ENCODE data around the gene RNASEH2A.
A peak's percentile ranks its signal among the peaks of the same experiment; 100 is the strongest.
"Not testable (repeated sequence)": the region's sequence is repeated elsewhere in the genome, so short reads cannot be mapped to it uniquely, and the experiment has no call there.

Gene RNASEH2A

DNA sequence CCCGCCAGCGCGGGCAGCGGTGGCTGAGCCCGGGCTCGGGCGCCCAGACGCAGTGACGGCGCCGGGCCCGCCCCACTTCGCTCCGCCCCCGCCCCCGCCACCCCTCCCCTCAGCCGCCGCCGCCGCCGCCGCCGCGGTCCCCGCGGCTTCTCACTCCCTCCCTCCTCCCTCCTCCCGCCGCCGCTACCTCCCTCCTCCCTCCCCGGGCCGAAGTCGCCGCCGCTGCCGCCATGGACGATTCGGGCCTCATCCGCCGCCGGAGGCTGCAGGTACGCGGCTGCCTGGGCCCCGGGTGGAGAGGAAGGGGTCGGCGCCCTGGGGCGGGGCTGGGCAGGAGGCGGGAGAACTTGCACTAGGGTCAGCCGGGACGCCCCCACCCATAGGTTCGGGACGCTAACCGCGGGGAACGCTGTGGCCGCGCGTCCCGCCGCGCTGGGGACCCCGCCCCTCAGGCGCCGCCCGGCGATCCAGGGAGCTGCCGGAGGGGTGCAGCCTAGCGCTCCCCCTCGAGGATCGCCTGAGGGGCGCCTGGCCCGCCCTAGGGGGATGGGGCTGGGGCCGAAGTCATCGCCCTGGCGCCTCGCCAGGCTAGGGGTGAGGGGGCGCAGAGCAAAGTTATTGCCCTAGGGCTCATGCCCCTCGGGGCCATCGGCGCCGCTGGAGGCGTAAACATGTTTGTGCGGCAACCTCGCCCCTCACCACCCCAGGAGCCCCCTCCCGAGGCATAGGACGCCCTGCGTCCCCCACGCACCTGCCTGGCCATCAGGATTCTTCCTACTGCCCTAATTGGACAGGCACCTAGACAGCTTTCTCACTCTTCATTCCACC lies 27.6 kb downstream of the RNASEH2A start:
- DNase-seq (ENCODE audit: low read depth) = peak; percentile 25

GRCh38 chr19:12834566-12834943 lies 28.2 kb downstream of the RNASEH2A start, which contains the start of gene RTBDN:
Gene RTBDN (minus strand): TSS chr19:12834579. CDS start chr19:12829979, 4,600 bp downstream.
- DNase-seq (ENCODE audit: low read depth) = no peak

DNA sequence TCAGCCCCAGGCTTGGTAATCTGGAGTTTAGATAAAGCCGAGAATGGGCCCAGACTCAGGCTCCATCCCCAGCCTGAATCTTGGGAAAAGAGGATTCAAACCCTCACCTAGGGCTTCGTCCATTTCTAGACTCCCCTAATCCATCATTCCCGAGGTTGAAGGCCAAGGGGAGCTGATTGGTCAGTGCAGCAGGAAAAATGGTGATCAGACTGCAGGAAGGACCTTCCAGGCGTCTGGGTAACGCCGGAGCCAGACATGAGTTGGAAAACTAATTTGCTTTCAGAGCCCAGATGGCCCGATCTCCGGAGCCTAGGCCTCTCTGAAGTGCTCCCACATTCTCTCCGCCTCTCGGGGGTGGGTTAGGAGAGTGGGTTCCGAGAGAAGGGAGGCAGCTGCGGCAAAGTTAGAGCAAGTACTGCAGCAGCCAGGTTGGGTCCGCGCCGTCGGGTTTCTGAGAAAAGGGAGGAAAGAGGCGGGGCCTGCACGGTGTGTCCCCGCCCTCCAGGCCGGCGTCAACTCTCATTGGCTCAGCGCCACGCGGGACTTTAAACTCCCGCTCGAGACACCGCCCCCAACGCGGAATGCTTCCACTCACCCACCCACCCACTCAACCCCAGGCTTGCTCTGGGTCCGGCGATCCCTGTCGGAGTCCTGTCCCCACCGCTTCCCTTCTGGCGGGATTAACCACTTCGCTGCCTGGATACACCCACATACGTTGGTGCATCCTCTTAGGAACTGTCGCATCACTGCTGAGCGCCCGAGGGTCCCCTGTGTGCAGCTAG lies 28.8 kb downstream of the RNASEH2A start:
- DNase-seq (ENCODE audit: low read depth) = peak; percentile 36

DNA sequence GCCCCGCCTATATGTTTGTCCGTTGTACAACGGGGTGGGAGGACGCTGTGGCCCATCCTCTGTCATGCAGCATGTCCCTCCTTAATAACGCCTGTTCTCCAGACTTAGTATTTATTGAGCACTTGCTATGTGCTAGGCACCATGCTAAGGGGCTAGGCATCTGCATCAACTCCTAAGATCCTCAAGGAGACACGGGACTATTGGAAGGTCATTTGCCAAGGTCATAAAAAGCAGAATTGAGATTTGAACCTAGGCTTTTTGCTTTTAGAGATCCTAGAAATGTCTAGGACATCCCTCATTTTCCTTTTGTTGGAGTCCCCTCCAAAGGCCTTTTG lies 30.1 kb downstream of the RNASEH2A start:
- DNase-seq (ENCODE audit: low read depth) = no peak

DNA sequence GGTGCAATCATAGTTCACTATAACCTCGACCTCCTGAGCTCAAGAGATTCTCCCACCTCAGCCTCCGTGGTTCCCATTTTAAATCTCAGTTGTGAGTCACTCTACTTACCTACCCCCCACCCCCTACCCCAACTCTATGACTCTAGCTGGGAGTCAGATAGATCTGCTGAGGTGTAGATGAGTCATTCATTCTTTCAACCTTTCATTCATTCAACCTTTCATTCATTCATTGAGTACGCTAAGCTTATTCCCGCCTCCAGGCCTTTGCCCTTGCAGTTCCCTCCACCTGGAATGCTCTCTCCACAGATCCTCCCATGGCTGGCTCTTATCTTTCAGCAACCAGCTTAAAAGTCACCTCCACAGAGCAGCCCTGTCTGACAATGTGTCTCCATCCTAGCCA lies 30.8 kb downstream of the RNASEH2A start:
- no peak for DNase-seq (ENCODE audit: low read depth)

DNA sequence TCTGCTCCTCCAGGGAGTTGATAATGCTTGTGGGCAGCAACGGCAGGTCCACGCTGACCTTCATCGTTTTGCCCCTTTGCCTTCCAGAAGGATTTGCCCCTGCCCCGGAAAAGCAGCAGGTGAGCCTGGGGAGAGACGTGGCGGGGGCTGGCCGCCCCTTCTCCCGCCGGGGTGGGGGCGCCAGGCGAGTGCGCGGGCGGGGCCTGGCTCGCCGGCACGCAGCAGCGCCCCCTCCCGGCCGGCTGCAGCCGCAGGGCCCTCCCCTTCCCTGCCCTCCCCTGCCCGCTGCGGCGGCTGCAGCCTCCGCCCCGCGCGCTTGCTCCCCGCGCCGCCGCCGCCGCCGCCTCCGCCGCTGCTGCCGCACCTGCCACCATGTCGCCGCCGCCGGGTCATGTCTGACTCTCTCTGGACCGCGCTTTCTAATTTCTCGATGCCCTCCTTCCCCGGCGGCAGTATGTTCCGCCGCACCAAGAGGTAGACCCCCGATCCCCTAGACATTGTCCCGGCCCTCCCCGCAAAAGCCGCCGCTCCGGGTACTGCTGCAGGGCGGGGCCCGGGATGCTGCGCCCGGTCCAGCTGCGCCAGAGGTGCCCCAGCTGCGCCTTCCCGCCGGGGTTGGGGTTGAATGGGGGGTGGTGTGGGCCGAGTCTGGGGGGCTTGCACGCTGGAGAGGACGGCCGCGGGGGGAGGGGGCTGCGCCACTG lies 31.9 kb downstream of the RNASEH2A start, which contains the start of gene MAST1:
TSS of gene MAST1 (plus strand) at position 334 of the 704 bp plus-strand sequence. CDS start at position 392, 58 bp downstream.
- peak; percentile 62 for DNase-seq (ENCODE audit: low read depth)

DNA sequence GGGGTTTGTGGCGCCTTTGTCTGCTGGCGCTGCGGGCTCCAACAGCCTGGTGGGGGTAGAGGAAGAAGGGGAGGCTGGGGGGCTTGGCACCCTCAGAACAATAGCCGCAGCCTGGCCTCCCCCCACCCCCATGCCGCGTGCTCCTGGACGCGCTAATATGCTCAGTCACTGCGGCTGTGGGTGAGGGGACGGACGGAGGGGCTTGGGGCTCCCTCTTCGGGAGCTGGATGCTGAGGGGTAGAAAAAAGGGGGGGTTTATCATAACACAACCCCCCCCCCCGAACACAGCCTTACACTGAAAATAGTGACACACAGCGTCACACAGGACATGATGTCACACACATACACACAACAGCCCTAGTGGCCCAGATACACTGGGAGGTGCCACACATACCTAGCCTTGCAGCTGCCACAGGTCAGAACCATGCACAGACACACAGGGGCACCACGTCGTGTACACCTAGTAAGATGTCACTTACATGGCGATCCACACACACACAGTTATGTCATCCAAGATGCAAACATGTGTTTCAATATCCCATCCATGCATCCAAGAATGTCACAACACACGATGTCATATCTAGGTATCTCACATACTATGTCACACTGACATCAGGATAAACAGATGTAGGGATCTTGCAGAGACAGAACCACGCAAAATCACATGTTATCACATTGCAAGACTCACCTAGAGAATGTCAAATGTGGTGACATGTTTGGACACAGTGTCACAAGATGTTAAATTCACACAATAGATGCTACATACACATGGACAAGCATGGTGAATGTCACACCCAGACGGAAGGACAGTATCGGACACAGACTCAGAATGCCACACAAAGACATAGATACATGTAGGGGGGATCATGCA lies 32.7 kb downstream of the RNASEH2A start:
- DNase-seq (ENCODE audit: low read depth) = no peak

DNA sequence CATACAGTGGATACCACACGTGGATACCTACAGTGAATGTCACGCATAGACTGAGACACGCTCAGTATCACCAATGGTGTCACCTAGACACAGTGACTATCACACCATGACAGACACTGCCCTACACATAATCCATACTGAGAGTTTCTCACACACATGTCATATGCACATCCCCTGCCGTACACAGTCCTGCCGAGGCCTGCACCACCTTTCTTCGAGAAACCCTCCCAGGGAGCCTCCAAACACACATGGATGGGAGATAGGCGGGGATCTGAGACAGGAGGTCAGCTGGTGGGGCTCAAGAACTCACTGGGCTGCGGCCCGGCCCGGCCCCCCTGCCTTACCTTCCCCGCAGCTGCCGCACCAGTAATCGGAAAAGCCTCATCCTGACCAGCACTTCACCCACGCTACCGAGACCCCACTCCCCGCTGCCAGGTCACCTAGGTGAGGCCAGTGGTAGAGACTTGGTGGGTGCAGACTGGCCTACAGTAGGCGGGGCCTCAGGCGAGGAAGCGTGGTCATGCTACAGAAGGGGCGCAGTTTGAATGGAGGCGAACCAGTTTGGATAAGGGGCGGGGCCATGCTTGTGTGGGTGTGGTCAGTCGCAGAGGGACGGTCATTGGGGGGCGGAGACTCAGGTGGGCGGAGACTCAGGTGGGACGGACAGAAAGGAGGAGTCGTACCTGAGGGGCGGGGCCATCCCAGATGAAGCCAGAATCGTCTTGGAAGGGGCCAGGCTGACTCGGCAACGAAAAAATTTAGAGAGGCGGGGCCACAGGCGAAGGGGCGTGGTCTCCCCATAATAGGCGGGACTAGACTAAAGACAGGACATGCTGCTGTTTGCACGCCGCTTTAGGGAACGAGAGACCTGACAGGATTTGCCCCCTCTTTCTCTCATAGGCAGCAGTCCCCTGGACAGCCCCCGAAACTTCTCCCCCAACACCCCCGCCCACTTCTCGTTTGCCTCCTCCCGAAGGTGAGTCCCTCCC lies 34.0 kb downstream of the RNASEH2A start:
- peak; percentile 66 for DNase-seq (ENCODE audit: low read depth)

DNA sequence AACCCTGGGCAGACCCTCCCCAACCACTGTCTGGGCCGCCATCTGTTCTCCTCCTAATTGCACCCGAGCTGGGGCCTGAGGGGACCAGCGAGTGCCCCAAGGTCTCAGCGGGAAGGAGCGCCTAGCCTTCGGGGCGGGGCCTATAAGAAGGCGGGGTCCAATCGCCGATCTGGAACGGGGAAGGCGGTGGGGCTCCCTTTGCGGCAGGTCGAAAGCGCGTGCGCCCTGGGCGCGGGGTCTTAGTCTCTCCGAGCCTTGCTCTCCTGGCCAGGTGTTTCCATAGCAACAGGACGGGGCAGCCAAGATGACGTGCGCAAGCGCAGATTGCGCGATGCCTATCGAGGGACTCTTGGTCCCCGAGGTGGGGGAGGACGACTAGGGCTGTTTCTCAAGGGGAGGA lies 34.7 kb downstream of the RNASEH2A start:
- DNase-seq (ENCODE audit: low read depth) = peak; percentile 30

GRCh38 chr19:12842511-12842910 lies 36.1 kb downstream of the RNASEH2A start:
- DNase-seq (ENCODE audit: low read depth) = no peak

- DNase-seq (ENCODE audit: low read depth) = no peak
These were observed 36.9 kb downstream of the RNASEH2A start for GRCh38 chr19:12843328-12843727.

- DNase-seq (ENCODE audit: low read depth) = no peak
These were observed 37.8 kb downstream of the RNASEH2A start for GRCh38 chr19:12843999-12844732.

DNA sequence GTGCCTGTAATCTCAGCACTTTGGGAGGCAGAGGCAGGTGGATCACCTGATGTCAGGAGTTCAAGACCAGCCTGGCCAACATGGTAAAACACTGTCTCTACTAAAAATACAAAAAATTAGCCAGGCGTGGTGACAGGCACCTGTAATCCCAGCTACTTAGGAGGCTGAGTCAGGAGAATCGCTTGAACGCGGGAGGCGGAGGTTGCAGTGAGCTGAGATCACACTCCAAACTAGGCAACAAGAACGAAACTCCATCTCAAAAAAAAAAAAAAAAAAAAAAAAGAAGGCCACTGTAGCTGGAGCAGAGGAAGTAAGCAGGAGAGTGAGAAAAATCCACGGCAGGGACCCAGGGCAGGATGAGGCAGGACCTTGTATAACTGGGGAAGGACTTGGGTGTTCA lies 40.2 kb downstream of the RNASEH2A start:
- DNase-seq (ENCODE audit: low read depth) = not testable (repeated sequence)

- DNase-seq (ENCODE audit: low read depth) = peak; percentile 89
These were observed 41.1 kb downstream of the RNASEH2A start for GRCh38 chr19:12847159-12848139.

DNA sequence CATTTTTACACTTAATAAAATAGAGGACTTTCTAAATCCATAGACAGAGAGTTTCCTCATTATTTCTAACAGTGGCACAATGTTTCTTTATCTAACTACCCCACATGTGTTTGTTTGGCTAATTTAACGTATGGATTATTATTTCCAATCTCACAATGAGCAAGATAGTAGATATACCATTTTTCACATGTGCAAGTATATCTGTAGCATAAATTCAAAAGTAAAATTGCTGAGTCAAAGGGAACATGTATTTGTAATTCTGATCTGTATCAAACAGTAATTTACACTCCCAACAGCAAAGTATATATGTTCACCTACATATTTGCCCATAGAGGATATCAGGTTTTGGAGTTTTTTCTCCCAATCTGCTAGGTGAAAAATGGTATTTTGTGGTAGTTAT lies 50.3 kb downstream of the RNASEH2A start:
- no peak for DNase-seq (ENCODE audit: low read depth)

DNA sequence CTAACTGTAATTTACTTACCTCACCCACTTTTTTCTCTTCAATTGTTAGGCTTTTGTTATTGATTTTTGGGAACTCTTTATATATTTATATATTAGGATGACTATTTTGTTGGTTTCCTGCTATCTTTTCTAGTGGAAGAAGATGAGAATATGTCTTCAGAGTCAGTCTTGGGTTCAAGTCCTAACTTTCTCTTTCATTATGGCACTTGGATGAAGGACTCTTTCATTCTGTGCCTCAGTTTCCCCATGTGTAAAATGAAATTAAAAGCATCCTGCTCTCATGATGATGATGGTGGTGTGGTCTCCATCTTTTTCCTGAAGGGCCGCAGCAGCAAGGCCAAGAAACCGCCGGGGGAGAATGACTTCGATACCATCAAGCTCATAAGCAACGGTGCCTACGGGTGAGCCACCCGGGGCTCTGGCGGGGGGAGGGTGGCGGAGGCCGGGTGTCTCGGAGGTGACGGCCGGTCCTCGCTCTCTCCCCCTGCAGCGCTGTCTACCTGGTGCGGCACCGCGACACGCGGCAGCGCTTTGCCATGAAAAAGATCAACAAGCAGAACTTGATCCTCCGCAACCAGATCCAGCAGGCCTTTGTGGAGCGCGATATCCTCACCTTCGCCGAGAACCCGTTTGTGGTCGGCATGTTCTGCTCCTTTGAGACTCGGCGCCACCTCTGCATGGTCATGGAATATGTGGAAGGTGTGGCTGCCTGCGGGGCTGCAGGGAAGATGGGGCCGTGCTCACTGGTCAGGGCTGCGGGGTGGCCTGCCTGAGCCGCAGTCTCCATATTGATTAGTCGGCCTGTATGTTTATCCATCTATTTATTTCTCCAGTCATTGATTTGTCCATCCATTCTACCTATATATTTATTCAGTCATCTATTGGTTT lies 51.9 kb downstream of the RNASEH2A start:
- no peak for DNase-seq (ENCODE audit: low read depth)

DNA sequence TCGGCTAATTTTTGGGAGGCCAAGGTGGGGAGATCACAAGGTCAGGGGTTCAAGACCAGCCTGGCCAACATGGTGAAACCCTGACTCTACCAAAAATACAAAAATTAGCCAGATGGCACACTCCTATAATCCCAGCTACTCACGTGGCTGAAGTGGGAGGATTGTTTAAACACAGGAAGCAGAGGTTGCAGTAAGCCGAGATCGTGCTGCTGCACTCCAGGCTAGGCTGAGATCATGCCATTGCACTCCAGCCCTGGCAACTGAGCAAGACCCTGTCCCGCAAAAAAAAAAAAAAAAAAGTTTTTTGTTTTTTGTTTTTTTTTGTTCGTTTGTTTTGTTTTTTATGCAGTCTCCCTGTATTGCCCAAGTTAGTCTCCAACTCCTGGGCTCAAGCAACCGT lies 53.2 kb downstream of the RNASEH2A start:
- DNase-seq (ENCODE audit: low read depth) = no peak
